Panc1 (cell line): ENCODE measurements around the gene SMIM15.
"Not testable (repeated sequence)": the region's sequence is repeated elsewhere in the genome, so short reads cannot be mapped to it uniquely, and the experiment has no call there.

Experiments
- CTCF ChIP-seq: fragments of 450-650 bp; IDR thresholded peaks from 2 replicates; pipeline ENCODE4 v1.5.1; 2017; ENCODE audit warnings: mild to moderate bottlenecking
- POLR2AphosphoS5 ChIP-seq: IDR thresholded peaks from 2 replicates; pipeline ENCODE4 v1.6.1; 2012; ENCODE audit warnings: mild to moderate bottlenecking, low read depth, low read length, moderate library complexity
- REST ChIP-seq, 2 experiments: IDR thresholded peaks; 2 replicates each; pipeline ENCODE4 v1.6.1; 2011 to 2012; ENCODE audit warnings: low read depth in 2 of 2, control low read depth in 1 of 2, low read length in 1 of 2, mild to moderate bottlenecking in 1 of 2, moderate library complexity in 1 of 2; ENCODE audit not compliant: insufficient read depth in 1 of 2
- SIN3A ChIP-seq: IDR thresholded peaks from 2 replicates; pipeline ENCODE4 v1.6.1; 2012; ENCODE audit warnings: low read depth, mild to moderate bottlenecking, low read length, moderate library complexity, borderline replicate concordance; ENCODE audit not compliant: insufficient read depth
- TCF7L2 ChIP-seq: IDR thresholded peaks from 2 replicates; pipeline ENCODE4 v1.6.1; 2011; ENCODE audit warnings: mild to moderate bottlenecking, low read depth, low read length, inconsistent platforms

- not testable (repeated sequence) for TF ChIP-seq REST (IDR thresholded peaks at IDR 0.05; ENCODE audit: insufficient read depth in 1 of 2, low read depth in 2 of 2, low read length in 1 of 2); CTCF; POLR2AphosphoS5; TCF7L2; SIN3A
Measured at GRCh38 chr5:61187352-61187751, 25.1 kb upstream of the SMIM15 start.
